ENCODE measurements around the gene PAPPA2. TPM values are rescaled to one million over a fixed set of nuclear protein-coding genes. Genes with fewer than 3 reads are reported as not detected.

Gene PAPPA2
- polyA plus RNA-seq, 3 donors from 2014 or later = not detected

DNA sequence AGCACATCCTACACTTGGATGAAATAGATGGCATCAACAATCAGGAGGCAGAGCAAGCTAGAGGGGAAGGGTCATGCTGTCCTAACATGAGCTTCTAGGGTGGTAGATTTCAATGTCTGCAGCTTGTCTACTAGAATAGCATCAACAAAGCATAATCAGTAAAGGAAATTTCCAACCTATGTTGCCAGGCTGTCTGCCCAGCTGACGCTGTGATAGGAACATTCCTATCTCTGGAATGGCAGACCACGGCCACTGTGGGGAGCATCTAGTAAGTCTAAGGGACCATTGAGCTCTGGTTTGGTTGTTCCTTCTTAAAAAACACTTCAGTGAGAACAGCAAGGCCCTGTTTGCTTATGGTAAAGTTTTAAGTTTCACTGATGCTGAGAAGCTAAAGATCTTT, 206.8 kb downstream of the PAPPA2 start:
- Mint-ChIP-seq H3K27me3 (ENCODE audit: low read depth in 3 of 3) (peaks cover 0 to 2% (median 0%) of the 10 kb centered on the region in 3 donors), H3K27ac (no peak overlapping the region), H3K9me3 (peaks cover 0 to 20% (median 7%) of the 10 kb centered on the region in 6 donors), H3K36me3 (peaks cover 0 to 6% (median 0%) of the 10 kb centered on the region in 3 donors), H3K4me1 (no peaks in the 10 kb centered on the region), H3K4me3 (no peak overlapping the region)
- no peak for DNase-seq

DNA sequence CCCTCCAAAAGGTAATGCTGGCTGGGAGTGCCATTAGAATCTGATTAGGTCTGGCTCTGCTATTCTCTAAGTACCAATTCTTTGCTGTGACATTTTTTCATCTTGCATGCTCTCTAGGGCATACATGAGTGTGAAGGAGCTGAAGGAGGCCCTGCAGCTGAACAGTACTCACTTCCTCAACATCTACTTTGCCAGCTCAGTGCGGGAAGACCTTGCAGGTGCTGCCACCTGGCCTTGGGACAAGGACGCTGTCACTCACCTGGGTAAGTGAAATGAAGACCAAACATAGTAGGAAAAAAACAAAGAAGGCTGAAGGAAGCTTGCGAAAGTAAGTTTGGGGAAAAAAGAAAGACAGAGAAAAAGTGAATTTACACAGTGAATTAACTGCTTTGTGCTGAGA, 207.9 kb downstream of the PAPPA2 start:
- no peak overlapping the region for H3K27ac Mint-ChIP-seq
- no peak overlapping the region for H3K4me3 Mint-ChIP-seq
- H3K27me3 Mint-ChIP-seq (ENCODE audit: low read depth in 3 of 3) = no peaks in the 10 kb centered on the region
- H3K4me1 Mint-ChIP-seq = no peaks in the 10 kb centered on the region
- H3K36me3 Mint-ChIP-seq = peaks cover 0 to 4% (median 0%) of the 10 kb centered on the region in 3 donors
- peaks cover 0 to 25% (median 5%) of the 10 kb centered on the region in 6 donors for H3K9me3 Mint-ChIP-seq
- DNase-seq = no peak

DNA sequence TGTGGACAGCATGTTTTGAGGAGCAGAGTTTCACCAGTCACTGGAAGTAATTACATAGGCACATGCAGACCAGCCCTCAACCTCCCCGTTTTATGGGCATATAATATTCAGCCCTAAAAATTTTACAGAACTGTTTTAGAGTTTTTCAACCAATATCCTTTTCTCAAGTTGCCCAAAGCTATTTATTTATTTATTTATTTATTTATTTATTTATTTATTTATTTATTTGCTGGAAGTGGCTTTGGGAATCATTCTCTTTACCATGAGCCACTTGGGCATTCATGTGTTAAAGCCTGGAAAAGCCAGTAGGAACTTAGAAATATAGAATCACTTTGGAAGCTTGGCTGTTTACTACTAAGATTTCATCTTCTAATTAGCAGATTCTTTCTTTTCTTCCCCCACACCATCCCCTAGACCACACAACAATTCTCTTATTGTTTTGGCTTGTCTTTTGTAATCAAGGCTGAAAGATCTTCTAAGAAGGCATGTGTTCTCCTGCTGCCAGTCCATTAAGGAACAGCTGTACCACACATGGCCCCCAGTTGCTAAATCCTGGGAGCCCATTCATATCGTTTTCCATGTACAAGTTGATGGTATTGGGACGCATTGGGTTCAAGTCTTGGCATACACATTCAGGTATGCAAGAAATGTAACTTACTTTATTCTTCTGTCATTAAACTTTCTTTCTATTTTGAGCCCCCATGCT, 220.0 kb downstream of the PAPPA2 start:
- Mint-ChIP-seq H3K4me3 (no peak overlapping the region), H3K9me3 (peaks cover 0 to 4% (median 1%) of the 10 kb centered on the region in 6 donors), H3K4me1 (no peaks in the 10 kb centered on the region), H3K27me3 (ENCODE audit: low read depth in 3 of 3) (peaks cover 0 to 4% (median 0%) of the 10 kb centered on the region in 3 donors), H3K27ac (no peak overlapping the region), H3K36me3 (no peaks in the 10 kb centered on the region)
- no peak for DNase-seq

DNA sequence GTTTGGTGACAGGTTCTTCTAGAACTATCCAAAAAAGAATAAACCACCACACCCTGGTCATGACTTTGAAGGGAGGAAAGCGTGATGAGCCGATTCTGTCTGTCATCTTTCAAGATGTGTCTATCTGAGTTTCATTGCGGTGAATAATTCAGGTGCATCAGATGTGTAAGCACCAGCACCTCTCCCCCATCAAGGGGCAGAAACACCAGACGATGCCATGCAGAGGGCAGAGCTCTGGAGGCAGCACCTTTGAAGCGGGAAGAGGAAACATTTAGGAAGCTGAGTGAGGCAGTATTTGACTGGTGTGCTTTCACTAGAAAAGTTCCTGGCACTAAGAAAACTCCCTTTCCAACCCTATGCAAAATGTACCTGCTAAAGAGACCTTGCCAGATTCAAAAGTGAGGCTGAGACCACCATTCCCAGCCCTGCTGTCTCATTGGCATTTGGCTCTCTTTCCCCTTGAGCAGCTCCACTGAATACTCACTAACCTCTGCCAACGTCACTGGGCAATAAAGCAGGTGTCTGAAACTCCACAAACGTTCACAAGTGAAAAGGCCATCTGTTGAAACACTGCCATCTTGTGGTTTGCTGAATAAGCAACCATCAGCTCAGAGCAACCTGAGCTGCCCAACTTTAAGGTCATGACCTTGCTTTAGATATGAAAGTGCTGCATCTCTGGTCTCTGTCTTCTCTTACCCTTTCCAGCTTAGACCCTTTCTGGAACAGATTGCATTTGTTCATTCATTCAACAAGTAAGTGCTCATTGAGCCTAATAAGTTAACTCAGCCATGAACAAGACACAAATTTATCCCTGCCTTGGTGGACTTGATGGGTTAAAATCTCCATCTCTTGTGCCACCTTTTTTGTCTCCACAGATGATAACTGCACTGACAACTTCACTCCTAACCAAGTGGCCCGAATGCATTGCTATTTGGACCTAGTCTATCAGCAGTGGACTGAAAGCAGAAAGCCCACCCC, 228.6 kb downstream of the PAPPA2 start:
- Mint-ChIP-seq H3K4me1 (no peaks in the 10 kb centered on the region), H3K27ac (no peak overlapping the region), H3K4me3 (no peak overlapping the region), H3K9me3 (peaks cover 0 to 11% (median 0%) of the 10 kb centered on the region in 6 donors), H3K36me3 (no peaks in the 10 kb centered on the region), H3K27me3 (ENCODE audit: low read depth in 3 of 3) (no peaks in the 10 kb centered on the region)
- DNase-seq = no peak

DNA sequence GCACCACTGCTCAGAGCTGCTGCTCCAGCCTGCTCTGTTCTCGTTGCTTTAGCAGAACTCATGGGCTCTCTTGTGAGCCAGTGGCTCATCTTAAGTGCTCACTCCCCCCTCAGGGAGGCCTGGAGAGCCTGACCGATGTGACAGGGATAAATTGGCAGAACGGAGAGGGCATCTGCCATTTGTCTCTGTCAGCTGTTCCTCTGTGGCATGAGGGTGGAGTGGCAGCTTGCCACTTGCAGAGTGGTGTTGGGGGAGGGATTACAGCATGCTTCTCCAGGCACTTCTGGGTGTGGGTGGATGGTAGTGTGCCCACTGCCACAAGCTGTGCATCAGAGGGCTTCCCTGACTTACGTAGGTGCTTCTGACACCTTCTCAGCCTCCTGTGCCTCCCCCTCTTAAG, 229.5 kb downstream of the PAPPA2 start:
- Mint-ChIP-seq H3K27me3 (ENCODE audit: low read depth in 3 of 3) (no peaks in the 10 kb centered on the region), H3K9me3 (peaks cover 0 to 11% (median 0%) of the 10 kb centered on the region in 6 donors), H3K27ac (no peak overlapping the region), H3K4me3 (no peak overlapping the region), H3K4me1 (no peaks in the 10 kb centered on the region), H3K36me3 (no peaks in the 10 kb centered on the region)
- no peak for DNase-seq

DNA sequence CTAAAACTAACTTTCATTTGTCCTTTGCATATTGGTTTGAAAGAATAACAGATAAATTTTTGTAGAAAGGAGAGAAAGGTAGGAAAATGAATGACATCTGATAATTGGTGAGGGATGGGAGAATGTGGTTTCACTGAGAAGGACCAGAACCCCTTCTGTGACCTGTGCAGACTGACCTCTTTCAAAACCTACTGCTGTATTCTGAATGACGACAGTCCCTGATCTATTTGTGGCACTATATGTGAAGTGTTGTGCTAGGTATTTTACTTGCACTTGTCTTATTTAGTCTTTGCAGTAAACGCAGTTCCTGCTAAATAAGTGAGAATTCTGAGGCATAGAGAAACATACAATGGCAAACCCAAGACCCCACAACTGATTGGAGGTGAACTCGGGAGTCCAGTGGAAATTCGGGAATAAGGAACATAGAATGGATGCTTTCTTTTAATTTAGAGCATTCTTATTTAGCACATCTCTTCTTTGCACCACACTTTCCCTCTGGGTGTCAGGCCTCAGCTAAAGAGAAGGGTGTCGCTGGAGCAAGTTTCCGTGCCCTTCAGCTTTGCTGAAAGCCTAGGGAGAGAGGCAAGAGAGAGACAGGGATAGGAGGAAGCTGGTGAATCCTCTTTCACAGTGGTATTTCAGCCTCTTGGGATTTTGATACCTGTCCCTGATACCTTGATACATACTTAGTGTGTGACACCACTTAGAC, 230.2 kb downstream of the PAPPA2 start:
- Mint-ChIP-seq H3K36me3 (no peaks in the 10 kb centered on the region), H3K27me3 (ENCODE audit: low read depth in 3 of 3) (no peaks in the 10 kb centered on the region), H3K4me1 (no peaks in the 10 kb centered on the region), H3K27ac (no peak overlapping the region), H3K9me3 (peaks cover 0 to 7% (median 0%) of the 10 kb centered on the region in 6 donors), H3K4me3 (no peak overlapping the region)
- DNase-seq = no peak

DNA sequence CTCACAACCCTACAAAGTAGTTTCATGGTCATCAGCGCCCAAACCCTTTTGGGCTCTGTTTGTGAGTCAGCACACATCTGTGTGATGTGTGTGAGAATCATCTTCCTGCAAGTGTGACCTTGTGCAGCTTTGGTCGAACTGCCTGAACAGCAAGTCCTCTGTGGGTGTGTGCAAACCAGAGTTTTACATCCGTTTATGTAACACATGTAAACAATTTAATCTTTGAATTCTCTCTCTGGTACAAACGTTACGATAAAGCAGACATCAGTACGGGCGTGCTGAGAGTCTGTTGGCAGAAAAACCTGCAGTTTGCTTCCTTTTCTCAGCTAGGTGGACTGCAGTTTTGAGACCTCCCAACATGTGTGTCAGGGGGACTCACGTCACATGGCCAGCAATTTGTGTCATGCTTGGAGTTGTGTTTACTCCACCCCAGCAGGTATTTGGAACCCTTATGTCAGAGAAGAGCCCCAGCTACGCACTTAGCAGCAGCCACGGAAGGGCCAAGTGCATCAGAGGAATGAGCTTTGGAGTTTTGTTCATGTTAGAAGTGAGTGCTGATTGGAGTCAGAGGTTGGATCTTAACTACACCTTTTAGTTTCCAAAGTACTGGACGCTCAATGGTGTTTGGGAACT, 230.8 kb downstream of the PAPPA2 start:
- Mint-ChIP-seq H3K9me3 (peaks cover 0 to 7% (median 0%) of the 10 kb centered on the region in 6 donors), H3K27me3 (ENCODE audit: low read depth in 3 of 3) (no peaks in the 10 kb centered on the region), H3K4me3 (no peak overlapping the region), H3K36me3 (no peaks in the 10 kb centered on the region), H3K27ac (no peak overlapping the region), H3K4me1 (no peaks in the 10 kb centered on the region)
- no peak for DNase-seq

DNA sequence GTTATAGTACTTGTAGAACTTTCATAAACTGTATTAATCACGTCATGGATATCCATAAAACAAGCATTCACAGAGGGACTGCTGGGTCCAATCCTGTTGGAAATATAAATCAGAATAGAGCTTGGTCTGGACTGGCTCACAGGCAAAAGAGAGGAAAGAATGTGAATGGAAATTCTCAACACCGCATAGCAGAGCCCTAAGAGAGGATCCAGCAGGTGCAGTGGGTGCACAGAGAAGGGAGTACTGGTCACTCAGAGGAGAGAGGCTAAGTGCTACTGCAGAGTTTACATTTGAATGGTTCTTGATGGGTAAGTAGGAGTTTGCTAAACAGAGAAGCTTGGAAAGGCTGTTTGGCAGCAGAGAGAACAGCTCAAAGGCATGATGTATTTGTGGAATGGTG, 231.7 kb downstream of the PAPPA2 start:
- H3K9me3 Mint-ChIP-seq = peaks cover 0 to 7% (median 0%) of the 10 kb centered on the region in 6 donors
- H3K4me3 Mint-ChIP-seq = no peak overlapping the region
- no peak overlapping the region for H3K27ac Mint-ChIP-seq
- H3K27me3 Mint-ChIP-seq (ENCODE audit: low read depth in 3 of 3) = no peaks in the 10 kb centered on the region
- no peaks in the 10 kb centered on the region for H3K36me3 Mint-ChIP-seq
- no peaks in the 10 kb centered on the region for H3K4me1 Mint-ChIP-seq
- no peak for DNase-seq

DNA sequence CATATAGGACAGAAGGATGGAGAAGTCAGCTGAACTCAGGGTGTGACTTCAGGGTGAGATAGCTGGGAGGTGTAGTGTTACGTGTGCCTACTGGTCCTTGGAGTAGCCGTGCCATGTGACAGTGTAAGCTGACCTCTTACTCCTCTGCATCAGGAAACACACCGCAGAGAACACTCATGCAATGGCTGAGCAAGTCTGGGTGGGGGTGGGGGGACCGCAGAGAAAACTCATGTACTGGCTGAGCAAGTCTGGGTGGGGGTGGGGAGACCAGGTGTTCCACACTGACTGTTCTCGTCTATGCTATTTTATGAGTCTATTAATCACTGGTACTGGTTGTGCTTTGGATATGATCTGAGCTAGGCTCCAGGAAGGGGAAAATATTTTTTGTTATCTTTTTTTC, 233.1 kb downstream of the PAPPA2 start:
- Mint-ChIP-seq H3K27ac (no peak overlapping the region), H3K36me3 (no peaks in the 10 kb centered on the region), H3K27me3 (ENCODE audit: low read depth in 3 of 3) (no peaks in the 10 kb centered on the region), H3K4me3 (no peak overlapping the region), H3K9me3 (peaks cover 0 to 7% (median 0%) of the 10 kb centered on the region in 6 donors), H3K4me1 (no peaks in the 10 kb centered on the region)
- DNase-seq = no peak

DNA sequence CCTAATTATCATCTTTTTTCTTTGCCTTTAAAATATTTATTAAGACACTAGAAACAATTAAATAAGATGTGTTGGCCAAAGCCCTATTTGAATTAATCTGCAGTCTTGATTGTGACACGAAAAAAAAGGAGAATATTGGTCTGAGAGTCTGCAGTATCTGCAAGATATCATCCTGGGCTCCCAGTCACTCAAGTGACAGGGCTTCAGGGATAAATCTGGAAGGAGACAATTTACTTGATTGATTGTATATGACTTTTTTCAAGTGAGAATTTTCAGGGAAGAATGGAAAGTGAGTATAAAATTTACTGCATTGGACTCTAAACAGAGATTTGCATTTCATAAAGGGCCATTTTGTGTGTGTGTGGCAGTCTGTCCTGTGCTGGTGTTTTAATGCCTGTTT, 233.7 kb downstream of the PAPPA2 start:
- Mint-ChIP-seq H3K27ac (no peak overlapping the region), H3K9me3 (peaks cover 0 to 7% (median 0%) of the 10 kb centered on the region in 6 donors), H3K4me1 (no peaks in the 10 kb centered on the region), H3K36me3 (no peaks in the 10 kb centered on the region), H3K27me3 (ENCODE audit: low read depth in 3 of 3) (peaks cover 0 to 2% (median 0%) of the 10 kb centered on the region in 3 donors), H3K4me3 (no peak overlapping the region)
- DNase-seq = no peak

DNA sequence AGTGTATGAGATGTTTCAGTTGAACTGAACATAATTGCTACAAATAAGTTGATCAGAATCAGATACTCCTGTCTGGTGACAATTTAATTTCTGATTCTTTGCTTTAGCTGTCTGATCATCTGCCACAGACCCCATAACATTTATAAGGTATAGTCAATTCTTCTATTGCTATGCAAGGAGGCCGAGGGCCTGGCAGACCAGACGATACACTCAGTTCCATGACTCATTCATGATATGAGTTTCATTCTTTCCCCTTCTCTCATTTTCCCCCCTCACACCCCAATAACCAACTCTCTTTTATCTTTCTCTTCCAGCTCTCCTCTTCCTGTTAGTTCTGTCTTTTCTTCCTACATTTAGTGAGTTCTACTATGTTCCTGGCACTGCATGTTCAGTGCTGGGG, 236.8 kb downstream of the PAPPA2 start:
- no peak for DNase-seq
- no peak overlapping the region for H3K4me3 Mint-ChIP-seq
- H3K9me3 Mint-ChIP-seq = peaks cover 0 to 7% (median 0%) of the 10 kb centered on the region in 6 donors
- no peaks in the 10 kb centered on the region for H3K4me1 Mint-ChIP-seq
- peaks cover 0 to 2% (median 0%) of the 10 kb centered on the region in 3 donors for H3K27me3 Mint-ChIP-seq (ENCODE audit: low read depth in 3 of 3)
- H3K27ac Mint-ChIP-seq = no peak overlapping the region
- H3K36me3 Mint-ChIP-seq = no peaks in the 10 kb centered on the region

DNA sequence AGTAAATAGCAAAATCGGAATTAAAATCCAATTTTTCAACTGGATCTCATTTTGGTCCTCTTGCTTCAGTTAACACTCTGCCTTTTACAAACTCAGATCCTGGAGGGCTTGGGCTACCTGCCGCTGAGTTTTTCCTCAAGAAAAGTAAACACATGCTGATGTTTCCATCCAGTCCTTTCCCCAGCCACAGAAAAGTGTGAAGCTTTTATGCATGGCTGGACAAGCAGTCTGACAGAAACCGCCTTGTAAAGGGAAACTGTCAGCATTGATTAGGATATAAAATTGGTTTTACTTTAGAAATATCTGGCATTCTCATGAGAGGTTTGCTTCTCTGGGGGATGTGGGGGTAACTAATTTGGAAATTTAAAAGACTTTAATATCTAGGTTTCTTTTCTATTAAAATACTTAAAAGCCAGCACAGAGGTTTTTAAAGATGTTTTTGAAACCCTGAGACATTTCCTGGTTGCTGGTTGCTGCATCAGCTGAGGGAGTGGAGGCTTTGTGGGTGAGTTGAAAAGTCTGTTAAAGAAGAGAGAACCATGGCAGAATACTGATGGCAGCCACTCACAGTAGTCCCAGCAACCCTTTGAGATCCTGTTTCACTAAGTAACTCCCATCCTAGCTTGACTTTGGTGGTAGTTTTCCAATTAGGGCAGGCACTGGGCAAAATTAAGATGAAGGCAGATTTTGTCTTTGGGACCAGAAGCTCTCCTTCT, 238.3 kb downstream of the PAPPA2 start:
- Mint-ChIP-seq H3K36me3 (no peaks in the 10 kb centered on the region), H3K4me1 (no peaks in the 10 kb centered on the region), H3K9me3 (peaks cover 0 to 7% (median 0%) of the 10 kb centered on the region in 6 donors), H3K4me3 (no peak overlapping the region), H3K27ac (no peak overlapping the region), H3K27me3 (ENCODE audit: low read depth in 3 of 3) (peaks cover 0 to 2% (median 0%) of the 10 kb centered on the region in 3 donors)
- no peak for DNase-seq

DNA sequence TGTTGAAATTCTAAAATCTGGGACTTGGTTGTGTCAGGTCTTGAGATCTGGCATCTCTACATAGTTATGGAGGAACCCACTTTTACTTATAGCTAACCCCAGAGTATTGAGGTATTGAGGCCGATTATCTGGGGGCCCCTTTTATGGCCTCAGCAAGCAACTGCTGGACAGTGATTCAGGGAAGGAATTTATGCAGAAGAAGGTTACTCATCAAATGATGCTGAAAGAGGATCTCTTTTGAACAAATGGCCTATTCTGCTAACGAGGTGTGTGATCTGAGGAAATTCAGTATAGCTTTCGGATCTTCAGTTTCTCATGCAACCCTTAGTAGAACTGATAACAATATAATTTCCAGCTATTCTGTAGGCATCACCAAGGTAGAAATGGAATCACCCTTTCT, 239.9 kb downstream of the PAPPA2 start:
- Mint-ChIP-seq H3K27me3 (ENCODE audit: low read depth in 3 of 3) (peaks cover 0 to 2% (median 2%) of the 10 kb centered on the region in 3 donors), H3K9me3 (peaks cover 0 to 8% (median 1%) of the 10 kb centered on the region in 6 donors), H3K4me1 (no peaks in the 10 kb centered on the region), H3K4me3 (no peak overlapping the region), H3K36me3 (no peaks in the 10 kb centered on the region), H3K27ac (no peak overlapping the region)
- no peak for DNase-seq
